ENCODE results near the gene MRPL58. TPM values are rescaled to one million over a fixed set of nuclear protein-coding genes. Genes with fewer than 3 reads are reported as not detected.

The MRPL58 gene
- total RNA-seq, 3 donors from 2014 or later (not counting 1 experiment from before 2014, with no cell fraction given), result 9.0 to 15.7 (median 12.9) TPM

GRCh38 chr17:74972973-74973328, 39.5 kb upstream of the MRPL58 start:
- ATAC-seq, result no peak
- Histone ChIP-seq H3K4me3 (ENCODE audit: low read length) (peak overlapping the region; percentile 42), H3K4me1 (ENCODE audit: control insufficient read depth, insufficient read depth, low read length) (peaks cover 17% of the 10 kb centered on the region), H3K9me3 (ENCODE audit: control insufficient read depth, insufficient read depth, low read length) (no peaks in the 10 kb centered on the region), H3K27ac (ENCODE audit: low read length) (no peak overlapping the region), H3K36me3 (ENCODE audit: control insufficient read depth, insufficient read depth, low read length) (no peaks in the 10 kb centered on the region), H3K27me3 (ENCODE audit: control insufficient read depth, insufficient read depth, low read length) (peaks cover 23% of the 10 kb centered on the region)
- no peak for DNase-seq
- peak overlapping the region; percentile 83 for H3K4me3 Mint-ChIP-seq
- peaks cover 6 to 28% of the 10 kb centered on the region in 2 donors for H3K27me3 Mint-ChIP-seq (ENCODE audit: low read depth in 2 of 2)
- 12% methylated on average over 17 of the region's 17 CpGs for WGBS (ENCODE audit: insufficient coverage)
- no peak for TF ChIP-seq CTCF (IDR thresholded peaks at IDR 0.05)
- peaks cover 6% of the 10 kb centered on the region in 2 donors for H3K4me1 Mint-ChIP-seq
- intact Hi-C loops (cut with micrococcal nuclease), result no loop called here
- H3K9me3 Mint-ChIP-seq, result no peaks in the 10 kb centered on the region
- H3K36me3 Mint-ChIP-seq, result no peaks in the 10 kb centered on the region
- peak overlapping the region in 1 of 2 donors; percentile 6 for H3K27ac Mint-ChIP-seq

- Mint-ChIP-seq H3K27me3 (ENCODE audit: low read depth in 2 of 2) (peaks cover 6 to 36% of the 10 kb centered on the region in 2 donors), H3K4me3 (peak overlapping the region; percentile 28), H3K36me3 (no peaks in the 10 kb centered on the region), H3K27ac (no peak overlapping the region), H3K9me3 (no peaks in the 10 kb centered on the region), H3K4me1 (peaks cover 6 to 7% of the 10 kb centered on the region in 2 donors)
- intact Hi-C loops (cut with micrococcal nuclease), result no loop called here
- Histone ChIP-seq H3K4me3 (ENCODE audit: low read length) (no peak overlapping the region), H3K36me3 (ENCODE audit: control insufficient read depth, insufficient read depth, low read length) (no peaks in the 10 kb centered on the region), H3K27ac (ENCODE audit: low read length) (no peak overlapping the region), H3K27me3 (ENCODE audit: control insufficient read depth, insufficient read depth, low read length) (peaks cover 21% of the 10 kb centered on the region), H3K4me1 (ENCODE audit: control insufficient read depth, insufficient read depth, low read length) (peaks cover 19% of the 10 kb centered on the region), H3K9me3 (ENCODE audit: control insufficient read depth, insufficient read depth, low read length) (no peaks in the 10 kb centered on the region)
- no peak for ATAC-seq
- WGBS (ENCODE audit: insufficient coverage), result 68% methylated on average over 3 of the region's 4 CpGs
- no peak for DNase-seq
- no peak for TF ChIP-seq CTCF (IDR thresholded peaks at IDR 0.05)
Measured at GRCh38 chr17:74975943-74976342, 36.5 kb upstream of the MRPL58 start.

GRCh38 chr17:74977802-74978201, 34.7 kb upstream of the MRPL58 start:
- ATAC-seq (no peak), DNase-seq (no peak)
- peaks cover 5% of the 10 kb centered on the region for H3K27me3 ChIP-seq (ENCODE audit: control insufficient read depth, insufficient read depth, low read length)
- no peak overlapping the region for H3K4me3 Mint-ChIP-seq
- peaks cover 5 to 28% of the 10 kb centered on the region in 2 donors for H3K27me3 Mint-ChIP-seq (ENCODE audit: low read depth in 2 of 2)
- no peak for TF ChIP-seq CTCF (IDR thresholded peaks at IDR 0.05)
- no peak overlapping the region for H3K27ac Mint-ChIP-seq
- H3K9me3 ChIP-seq (ENCODE audit: control insufficient read depth, insufficient read depth, low read length), result no peaks in the 10 kb centered on the region
- no peaks in the 10 kb centered on the region for H3K9me3 Mint-ChIP-seq
- H3K36me3 ChIP-seq (ENCODE audit: control insufficient read depth, insufficient read depth, low read length), result no peaks in the 10 kb centered on the region
- WGBS (ENCODE audit: insufficient coverage), result 86% methylated on average over 1 of the region's 3 CpGs
- intact Hi-C loops (cut with micrococcal nuclease), result no loop called here
- H3K4me1 ChIP-seq (ENCODE audit: control insufficient read depth, insufficient read depth, low read length), result peaks cover 23% of the 10 kb centered on the region
- no peak overlapping the region for H3K4me3 ChIP-seq (ENCODE audit: low read length)
- no peak overlapping the region for H3K27ac ChIP-seq (ENCODE audit: low read length)
- no peaks in the 10 kb centered on the region for H3K36me3 Mint-ChIP-seq
- H3K4me1 Mint-ChIP-seq, result peaks cover 5 to 17% of the 10 kb centered on the region in 2 donors

- Mint-ChIP-seq H3K9me3 (no peaks in the 10 kb centered on the region), H3K4me3 (no peak overlapping the region), H3K36me3 (no peaks in the 10 kb centered on the region), H3K27ac (no peak overlapping the region), H3K4me1 (peaks cover under 1 to 12% of the 10 kb centered on the region in 2 donors), H3K27me3 (ENCODE audit: low read depth in 2 of 2) (peaks cover 1 to 24% of the 10 kb centered on the region in 2 donors)
- no peak overlapping the region for H3K27ac ChIP-seq (ENCODE audit: low read length)
- H3K4me1 ChIP-seq (ENCODE audit: control insufficient read depth, insufficient read depth, low read length), result peaks cover 19% of the 10 kb centered on the region
- TF ChIP-seq CTCF (IDR thresholded peaks at IDR 0.05), result no peak
- H3K27me3 ChIP-seq (ENCODE audit: control insufficient read depth, insufficient read depth, low read length), result peaks cover under 1% of the 10 kb centered on the region
- no peaks in the 10 kb centered on the region for H3K9me3 ChIP-seq (ENCODE audit: control insufficient read depth, insufficient read depth, low read length)
- no peaks in the 10 kb centered on the region for H3K36me3 ChIP-seq (ENCODE audit: control insufficient read depth, insufficient read depth, low read length)
- 77% methylated on average over 3 of the region's 3 CpGs for WGBS (ENCODE audit: insufficient coverage)
- ATAC-seq (no peak), DNase-seq (no peak)
- H3K4me3 ChIP-seq (ENCODE audit: low read length), result no peak overlapping the region
- intact Hi-C loops (cut with micrococcal nuclease), result no loop called here
Measured at GRCh38 chr17:74978240-74978639, 34.2 kb upstream of the MRPL58 start.

Data from natural killer cell (primary cell).